ENCODE results near the gene CBLN3. TPM values are rescaled to one million over a fixed set of nuclear protein-coding genes. Genes with fewer than 3 reads are reported as not detected.

CBLN3 gene
- total RNA-seq, 1 experiment from 2014 or later = 0.94 TPM

- CTCF ChIA-PET = interaction anchor here (1.7 to 11.4 kb wide), 4 partner anchors 9 to 89 kb away, joined by 4 to 518 read pairs (median 12); partner anchors contain the start of genes ADCY4 and RIPK3
- ATAC-seq (no peak), DNase-seq (ENCODE audit: low spot score) (no peak)
- H3K27me3 Mint-ChIP-seq (ENCODE audit: low read depth) = peaks cover 36% of the 10 kb centered on the region
- H3K27ac Mint-ChIP-seq = no peak overlapping the region
- TF ChIP-seq SP1 (CRISPR knock-in tag; conservative IDR thresholded peaks at IDR 0.05) (no peak), JAZF1 (CRISPR knock-in tag; IDR thresholded peaks at IDR 0.05) (no peak), E2F1 (CRISPR knock-in tag; IDR thresholded peaks at IDR 0.05) (no peak), AFF4 (CRISPR knock-in tag; IDR thresholded peaks at IDR 0.05; ENCODE audit: borderline replicate concordance) (no peak), ELF4 (CRISPR knock-in tag; IDR thresholded peaks at IDR 0.05; ENCODE audit: low read depth) (no peak), ZNF425 (CRISPR knock-in tag; conservative IDR thresholded peaks at IDR 0.05) (no peak), PRDM15 (CRISPR knock-in tag; IDR thresholded peaks at IDR 0.05) (no peak), ERG (CRISPR knock-in tag; IDR thresholded peaks at IDR 0.05) (no peak), NR3C1 (CRISPR knock-in tag; conservative IDR thresholded peaks at IDR 0.05; ENCODE audit: low read depth) (no peak), FOXJ3 (CRISPR knock-in tag; IDR thresholded peaks at IDR 0.05; ENCODE audit: borderline replicate concordance) (no peak), ZNF232 (CRISPR knock-in tag; IDR thresholded peaks at IDR 0.05) (no peak), TEAD1 (CRISPR knock-in tag; IDR thresholded peaks at IDR 0.05) (no peak), ZNF416 (CRISPR knock-in tag; IDR thresholded peaks at IDR 0.05) (no peak), GRHL2 (CRISPR knock-in tag; IDR thresholded peaks at IDR 0.05; ENCODE audit: insufficient replicate concordance, severe bottlenecking) (no peak), JUN (CRISPR knock-in tag; IDR thresholded peaks at IDR 0.05) (no peak), CDX4 (CRISPR knock-in tag; IDR thresholded peaks at IDR 0.05; ENCODE audit: borderline replicate concordance) (no peak), RORB (CRISPR knock-in tag; IDR thresholded peaks at IDR 0.05) (no peak), RELA (CRISPR knock-in tag; IDR thresholded peaks at IDR 0.05; ENCODE audit: borderline replicate concordance) (no peak)
- POLR2A ChIA-PET = no interaction called here
- H3K36me3 Mint-ChIP-seq = no peaks in the 10 kb centered on the region
- H3K4me3 Mint-ChIP-seq = no peak overlapping the region
- H3K4me1 Mint-ChIP-seq = peaks cover 11% of the 10 kb centered on the region
- H3K9me3 Mint-ChIP-seq = no peaks in the 10 kb centered on the region
Observed at GRCh38 chr14:24422694-24423601, 6.5 kb downstream of the CBLN3 start.
